GM19193 (cell line): Measurements from ENCODE around the gene TUBB.

Source experiments
- POLR2A ChIP-seq: IDR thresholded peaks from 4 replicates; pipeline ENCODE4 v1.6.1; 2011; ENCODE audit not compliant: insufficient read depth, insufficient read length; ENCODE audit errors: extremely low read depth

Gene TUBB

DNA sequence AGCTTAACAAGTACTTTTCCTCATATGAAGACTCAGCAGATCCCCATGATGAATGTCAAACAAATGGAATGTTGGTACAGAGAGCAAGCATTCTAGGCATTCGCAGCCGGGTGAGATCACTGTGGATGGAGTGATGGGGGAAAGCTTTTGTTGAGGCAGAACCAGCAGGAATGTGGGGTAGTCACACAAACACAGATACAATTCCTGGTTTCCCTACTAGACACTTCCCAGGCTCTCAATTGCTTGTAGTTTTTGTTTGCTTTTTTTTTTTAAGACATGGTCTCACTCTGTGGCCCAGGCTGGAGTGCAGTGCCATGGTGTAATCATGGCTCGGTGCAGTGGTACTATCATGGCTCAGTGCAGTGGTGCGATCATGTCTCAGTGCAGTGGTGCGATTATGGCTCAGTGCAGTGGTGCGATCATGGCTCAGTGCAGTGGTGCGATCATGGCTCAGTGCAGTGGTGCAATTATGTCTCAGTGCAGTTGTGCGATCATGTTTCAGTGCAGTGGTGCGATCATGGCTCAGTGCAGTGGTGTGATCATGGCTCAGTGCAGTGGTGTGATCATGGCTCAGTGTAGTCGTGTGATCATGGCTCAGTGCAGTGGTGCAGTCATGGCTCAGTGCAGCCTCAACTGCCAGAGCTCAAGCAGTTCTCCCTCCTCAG is 39.6 kb downstream of the TUBB start:
- TF ChIP-seq POLR2A = no peak

DNA sequence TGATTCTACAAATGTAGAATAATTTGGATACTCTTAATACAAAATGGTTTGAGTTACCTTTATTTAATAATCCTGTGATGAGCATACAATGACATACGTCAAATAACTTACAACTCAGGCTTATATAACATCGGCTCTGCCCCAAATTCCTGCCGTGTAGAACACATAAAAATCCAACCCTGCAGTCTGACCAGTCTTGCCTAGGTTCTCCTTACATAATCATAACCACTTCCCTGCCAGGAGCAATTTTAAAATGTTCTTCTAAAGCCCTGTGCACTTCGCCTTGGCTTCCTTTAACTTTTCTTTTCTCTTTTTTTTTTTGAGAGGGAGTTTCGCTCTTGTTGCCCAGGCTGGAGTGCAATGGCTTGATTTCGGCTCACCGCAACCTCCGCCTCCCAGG is 40.4 kb downstream of the TUBB start:
- TF ChIP-seq POLR2A = no peak

DNA sequence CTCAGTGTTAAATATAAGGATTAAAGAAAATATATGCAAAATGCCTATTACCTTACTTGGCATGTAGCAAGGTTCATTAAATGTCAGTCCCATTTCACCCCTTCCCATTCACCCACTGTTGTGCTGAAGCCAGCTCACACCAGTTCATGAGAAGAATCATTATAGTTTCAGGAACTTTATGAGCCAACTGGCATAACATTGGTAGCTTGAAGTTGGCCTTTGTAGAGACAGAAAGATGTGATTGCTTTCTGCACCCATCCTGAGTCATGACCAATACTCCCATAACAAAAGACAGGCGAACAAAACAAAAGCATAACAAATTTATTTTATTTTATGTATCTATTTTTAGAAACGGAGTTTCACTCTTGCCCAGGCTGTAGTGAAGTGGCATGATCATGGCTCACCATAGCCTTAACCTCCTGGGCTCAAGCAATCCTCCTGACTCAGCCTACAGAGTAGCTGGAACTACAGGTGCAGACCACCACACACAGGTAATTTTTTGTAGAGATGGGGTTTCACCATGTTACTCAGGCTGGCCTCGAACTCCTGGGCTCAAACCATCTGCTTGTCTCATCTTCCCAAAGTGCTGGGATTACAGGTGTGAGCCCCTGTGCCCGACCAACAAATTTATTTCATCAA is 41.8 kb downstream of the TUBB start:
- no peak for TF ChIP-seq POLR2A

DNA sequence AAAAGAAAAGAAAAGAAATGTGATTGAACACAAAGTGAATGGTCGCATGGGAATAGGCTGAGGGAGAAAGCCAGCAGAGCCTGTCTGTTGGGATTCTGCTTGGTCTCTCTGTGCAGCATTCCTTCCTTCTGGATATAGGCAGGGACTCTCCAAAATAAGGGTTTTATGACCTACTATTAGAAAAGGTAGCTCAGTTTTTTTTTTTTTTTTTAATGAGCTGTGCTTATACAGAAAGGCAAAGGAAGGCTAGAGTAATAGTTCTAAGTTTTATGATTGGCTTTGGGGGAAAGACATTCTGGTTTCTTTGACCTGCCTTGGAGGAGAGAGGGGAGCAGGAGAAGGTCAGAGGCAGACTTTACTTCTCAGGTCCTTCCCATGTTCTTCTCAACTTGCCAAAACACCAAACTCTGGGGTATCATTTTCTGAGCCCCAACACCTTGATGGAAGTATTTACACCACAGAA is 43.0 kb downstream of the TUBB start:
- TF ChIP-seq POLR2A = no peak

DNA sequence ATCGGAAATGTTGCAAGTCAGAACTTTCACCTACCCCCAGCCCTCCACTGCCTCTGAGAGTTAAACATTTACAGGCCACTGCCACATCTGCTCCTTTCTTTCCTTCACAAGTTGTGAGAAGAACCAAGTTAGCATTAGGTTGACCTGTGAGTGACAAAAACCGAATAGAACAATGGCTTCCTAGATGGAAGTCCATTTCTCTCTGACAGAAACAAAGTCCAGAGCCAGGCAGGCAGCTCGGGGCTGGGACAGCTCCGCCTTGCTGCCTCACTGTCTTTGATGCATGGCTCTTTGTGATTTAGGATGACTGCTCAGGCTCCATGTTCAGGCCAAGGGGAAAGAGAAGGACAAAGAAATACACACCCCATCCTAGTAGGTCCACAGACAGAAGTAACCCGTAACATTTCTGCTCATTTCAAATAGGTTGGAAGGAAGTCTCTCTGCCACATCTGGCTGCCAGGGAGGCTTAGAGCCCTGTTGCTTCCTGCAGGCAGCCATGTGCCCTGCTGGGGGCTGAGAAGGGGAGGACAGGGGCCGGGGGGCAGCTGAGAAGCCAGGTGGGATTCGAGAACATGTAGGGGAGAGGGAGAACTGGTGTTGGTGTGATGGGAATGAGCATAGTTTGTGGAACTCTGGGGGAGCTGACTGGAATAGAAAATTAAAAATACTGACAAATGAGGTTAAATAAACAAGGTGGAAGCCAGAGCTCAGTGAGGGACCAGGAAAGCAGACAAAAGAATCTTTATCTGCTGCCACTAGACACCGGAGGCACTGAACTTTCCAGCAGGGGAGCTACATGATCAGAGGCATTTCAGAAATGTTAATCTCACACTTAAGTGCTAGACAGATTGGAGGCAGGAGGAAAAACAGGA is 43.7 kb downstream of the TUBB start:
- TF ChIP-seq POLR2A = peak; percentile 21

DNA sequence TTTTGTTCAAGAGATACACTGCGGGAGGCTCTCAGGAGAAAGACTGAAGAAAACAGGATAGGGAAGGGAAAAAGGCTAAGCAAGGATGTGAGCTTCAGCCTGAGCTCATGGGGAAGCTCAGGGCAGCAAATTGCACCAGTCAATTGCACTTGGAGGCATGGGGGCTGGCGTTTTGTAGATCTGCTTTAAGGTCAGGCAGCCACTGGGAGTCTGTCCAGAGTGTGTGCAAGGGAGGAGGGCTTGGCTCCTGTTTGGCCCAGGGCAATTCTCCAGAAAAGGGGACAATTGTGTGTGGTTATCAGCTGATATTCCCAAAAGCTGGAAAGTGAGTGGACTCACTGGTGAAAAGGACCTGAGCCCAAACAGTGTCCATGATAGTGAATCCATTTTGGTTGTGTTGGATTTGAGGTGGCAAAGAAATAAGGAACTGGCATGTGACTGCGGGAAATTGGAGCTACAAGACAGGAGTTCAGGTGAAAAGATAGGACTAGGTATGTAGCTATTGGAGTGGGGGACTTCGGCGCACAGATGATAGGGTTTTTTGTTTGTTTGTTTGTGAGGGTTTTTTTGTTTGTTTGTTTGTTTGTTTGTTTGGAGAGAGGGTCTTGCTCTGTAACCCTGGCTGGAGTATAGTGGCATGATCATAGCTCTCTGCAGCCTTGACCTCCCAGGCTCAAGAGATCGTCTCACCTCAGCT is 46.5 kb downstream of the TUBB start:
- TF ChIP-seq POLR2A = no peak

DNA sequence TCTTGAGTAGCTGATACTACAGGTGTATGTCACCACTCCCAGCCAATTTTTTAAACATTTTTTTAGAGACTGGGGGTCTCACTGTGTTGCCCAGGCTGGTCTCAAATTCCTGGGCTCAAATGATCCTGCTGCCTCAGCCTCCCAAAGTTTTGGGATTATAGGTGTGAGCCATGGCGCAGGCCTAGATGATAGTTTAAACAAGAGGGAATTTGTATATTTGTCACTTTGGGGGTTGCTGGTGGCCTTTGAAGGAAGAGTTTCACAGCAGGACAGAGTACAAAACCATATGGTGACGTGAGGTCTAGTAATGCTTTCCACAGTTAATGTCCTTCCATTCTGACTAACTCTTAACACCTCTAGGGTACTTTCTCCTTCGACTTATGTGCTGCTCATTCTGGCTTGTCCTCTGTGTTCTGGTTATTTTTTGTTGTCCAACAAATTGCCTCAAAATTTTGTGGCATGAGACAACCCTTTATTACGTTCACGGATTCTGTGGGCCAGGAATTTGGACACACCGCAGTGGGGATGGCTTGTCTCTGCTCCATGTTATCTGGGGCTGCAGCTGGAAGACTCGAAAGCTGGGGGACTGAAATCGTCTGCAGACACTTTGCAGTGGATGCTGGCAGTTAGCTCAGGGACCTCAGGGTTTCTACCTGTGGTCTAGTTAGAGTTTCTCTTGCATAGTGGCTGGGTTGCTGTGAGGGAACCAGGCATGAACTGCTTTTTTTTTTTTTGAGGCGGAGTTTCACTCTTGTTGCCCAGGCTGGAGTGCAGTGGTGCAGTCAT is 47.2 kb downstream of the TUBB start:
- peak; percentile 20 for TF ChIP-seq POLR2A

DNA sequence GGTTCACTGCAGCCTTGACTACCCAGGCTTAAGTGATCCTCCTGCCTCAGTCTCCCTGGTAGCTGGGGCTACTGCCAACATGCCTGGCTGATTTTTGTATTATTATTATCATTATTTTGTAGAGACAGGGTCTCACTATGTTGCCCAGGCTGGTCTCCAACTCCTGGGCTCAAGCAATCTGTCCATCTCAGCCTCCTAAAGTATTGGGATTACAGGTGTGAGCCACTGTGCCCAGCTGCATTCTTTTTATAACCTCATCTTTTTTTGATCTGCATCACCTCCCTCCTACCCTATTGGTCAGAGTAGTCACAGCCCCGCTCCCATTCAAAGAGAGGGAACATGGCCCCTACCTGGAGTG is 47.8 kb downstream of the TUBB start:
- TF ChIP-seq POLR2A = no peak

DNA sequence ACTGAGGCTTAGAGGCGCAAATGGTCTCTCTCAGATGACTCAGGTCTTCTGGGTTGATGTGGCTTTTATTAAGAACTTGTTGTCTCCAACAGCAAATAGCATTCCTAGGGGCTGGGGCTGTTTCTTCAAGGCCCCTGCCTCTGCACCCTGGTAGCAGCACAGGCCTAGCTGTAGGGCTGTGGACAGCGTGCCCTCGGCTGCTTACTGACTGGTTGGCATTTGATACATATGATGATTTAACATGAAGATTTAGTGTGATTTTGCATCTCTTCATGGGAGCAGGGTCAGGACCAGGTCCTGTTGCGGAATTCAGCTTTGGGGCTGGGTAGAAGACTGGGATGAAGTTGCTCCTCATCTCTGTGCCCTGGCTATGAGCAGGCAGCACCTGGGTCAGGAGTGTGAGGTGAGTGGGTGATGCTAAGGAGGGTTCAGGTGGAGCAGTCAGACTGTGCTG is 48.5 kb downstream of the TUBB start:
- TF ChIP-seq POLR2A = no peak

DNA sequence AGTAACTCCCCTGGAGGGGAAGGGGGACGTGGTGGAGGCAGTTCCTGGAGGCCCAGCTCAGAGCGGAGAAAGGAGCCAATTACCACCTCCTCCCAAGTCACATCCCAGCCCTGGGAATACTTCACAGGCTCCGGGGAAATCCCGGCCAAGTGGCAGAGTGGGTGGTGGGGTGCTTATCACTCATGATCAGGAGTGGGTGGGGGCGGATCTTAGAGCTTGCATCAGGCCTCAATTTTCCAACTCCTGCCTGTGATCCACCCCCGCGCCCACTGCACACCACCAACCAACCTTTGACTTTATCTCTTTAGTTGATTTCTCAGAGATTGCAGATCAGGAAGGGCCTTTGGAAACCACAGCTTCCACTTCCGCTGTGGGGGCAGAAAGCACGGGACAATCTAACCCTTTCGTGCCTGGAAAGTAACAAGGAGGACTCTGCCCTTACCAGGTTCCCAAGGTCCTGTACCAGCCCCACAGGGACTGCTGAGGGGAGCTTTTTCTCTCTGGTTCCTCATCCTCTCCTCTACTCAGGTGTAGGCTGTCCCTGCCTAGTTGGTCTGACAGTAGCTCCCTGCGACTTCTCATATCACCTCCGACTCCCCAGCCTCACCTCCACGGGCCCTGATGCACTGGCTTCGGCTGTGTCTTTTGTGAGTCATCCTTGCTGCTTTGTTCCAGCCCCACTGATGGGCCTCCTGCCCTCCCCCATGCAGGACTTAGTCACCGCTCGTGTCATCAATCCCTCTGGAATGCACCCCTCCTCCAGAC is 49.1 kb downstream of the TUBB start:
- no peak for TF ChIP-seq POLR2A

DNA sequence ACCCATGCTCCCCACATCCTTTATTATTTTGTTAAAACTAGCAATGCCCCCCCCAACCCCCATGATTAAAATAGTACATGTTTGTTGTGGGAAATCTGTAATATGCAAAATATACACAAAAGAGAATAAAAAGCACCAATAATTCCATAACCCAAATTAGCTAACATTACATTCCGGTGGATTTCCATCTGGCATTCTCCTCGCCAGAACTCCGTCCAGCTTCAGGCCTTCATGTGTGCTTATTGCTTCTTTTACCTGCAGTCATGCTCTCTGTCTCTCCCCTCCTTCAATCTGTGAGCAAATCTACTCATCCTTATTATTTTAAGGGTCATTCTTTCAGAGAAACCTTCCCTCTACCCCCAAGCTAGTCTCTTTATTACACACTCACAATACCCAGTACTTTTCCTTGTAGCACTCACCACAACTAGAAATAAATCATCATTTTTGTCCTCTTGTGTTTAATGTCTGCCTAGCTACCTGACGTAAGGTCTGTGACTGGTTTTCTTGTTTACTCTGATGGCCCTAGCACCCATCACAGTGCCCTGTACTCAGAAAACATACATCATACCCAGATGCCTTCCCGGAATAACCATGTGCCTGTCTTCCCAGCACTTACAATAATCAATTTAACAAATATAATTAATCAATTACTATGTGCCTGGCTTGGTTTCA is 49.8 kb downstream of the TUBB start:
- no peak for TF ChIP-seq POLR2A

DNA sequence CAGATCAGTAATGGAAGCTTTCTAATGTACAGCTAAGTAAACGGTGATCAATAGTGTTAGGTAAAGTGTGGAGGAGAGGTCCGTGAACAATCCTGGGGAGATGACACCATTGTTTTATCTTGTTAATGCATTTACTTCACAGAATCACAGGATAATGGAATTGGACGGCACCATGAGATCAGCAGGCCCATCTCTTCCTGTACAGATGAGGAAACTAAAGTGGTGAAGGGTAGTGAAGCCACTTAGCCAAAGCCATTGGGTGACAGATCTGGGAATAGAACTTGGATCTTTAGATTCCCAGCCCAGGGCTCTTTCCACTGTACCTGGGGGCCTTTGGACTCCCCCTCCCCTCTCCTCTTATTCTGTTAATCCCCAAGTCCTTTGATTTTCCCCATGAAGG is 50.4 kb downstream of the TUBB start:
- TF ChIP-seq POLR2A = no peak

DNA sequence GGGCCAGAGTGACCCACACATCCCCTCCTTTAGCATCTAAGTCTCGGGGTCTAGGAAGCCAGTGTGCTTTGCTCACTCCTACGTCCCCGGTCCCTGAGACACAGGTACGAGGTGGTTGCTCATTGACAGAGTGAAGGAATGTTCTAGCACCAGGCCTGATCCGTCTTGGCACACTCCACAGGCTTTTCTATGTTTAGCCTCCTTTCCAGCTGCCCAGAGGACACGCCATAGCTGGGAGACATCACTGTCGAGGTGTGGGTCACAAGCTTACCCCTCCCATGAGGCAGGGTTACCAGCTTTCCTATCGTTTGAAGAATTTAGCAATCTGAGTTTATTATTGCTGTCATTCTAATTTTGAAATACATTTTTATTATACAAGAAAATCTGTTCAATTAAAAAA is 54.5 kb downstream of the TUBB start:
- TF ChIP-seq POLR2A = no peak
